ENCODE data around the gene NRG4.
"Not testable (repeated sequence)": the region's sequence is repeated elsewhere in the genome, so short reads cannot be mapped to it uniquely, and the experiment has no call there.

GRCh38 chr15:75984706-75985105, 27.5 kb downstream of the NRG4 start:
- not testable (repeated sequence) for TF ChIP-seq CTCF (IDR thresholded peaks at IDR 0.05; ENCODE audit: control extremely low read depth in 1 of 3, insufficient read depth in 1 of 3, low read depth in 1 of 3, low read length in 3 of 3); CEBPB (IDR thresholded peaks at IDR 0.05; ENCODE audit: low read depth, low read length); KDM5A (IDR thresholded peaks at IDR 0.05; ENCODE audit: low read length); EZH2 (IDR thresholded peaks at IDR 0.05; ENCODE audit: low read depth, low read length, severe bottlenecking); TEAD4 (IDR thresholded peaks at IDR 0.05; ENCODE audit: low read depth, low read length); SIN3A (conservative IDR thresholded peaks at IDR 0.05 in 1 of 2, IDR thresholded peaks at IDR 0.05 in 1 of 2; ENCODE audit: low read depth in 1 of 2, low read length in 2 of 2)
